ENCODE results near the gene OSGIN1.

OSGIN1 gene

DNA sequence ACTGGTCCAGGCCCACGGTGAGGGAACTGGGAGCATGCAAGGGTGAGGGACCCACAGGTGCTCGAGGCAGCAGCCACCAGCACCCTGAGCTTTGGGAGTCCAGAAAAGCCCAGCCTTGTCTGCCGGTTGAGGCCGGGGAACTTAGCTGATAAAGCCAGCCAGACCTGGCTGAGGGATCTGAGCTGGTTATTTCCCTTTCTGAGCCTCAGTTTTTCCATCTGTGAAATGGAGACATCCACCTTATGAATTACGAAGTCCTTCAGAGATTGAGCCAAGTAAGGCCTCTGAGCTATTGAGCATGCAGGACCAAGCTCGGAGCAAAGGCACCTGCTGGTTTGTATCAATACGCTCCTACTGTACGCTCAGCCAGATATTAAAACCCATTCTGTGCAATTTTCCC is 28.8 kb downstream of the OSGIN1 start:
- Histone ChIP-seq H3K9ac (ENCODE audit: low read depth, low read length) (no peak overlapping the region), H3K36me3 (ENCODE audit: insufficient read depth, low read depth, low read length) (no peaks in the 10 kb centered on the region), H3K27ac (ENCODE audit: low read length) (no peak overlapping the region), H3K4me3 (ENCODE audit: low read length) (no peak overlapping the region), H3K27me3 (ENCODE audit: insufficient read depth, low read length) (no peaks in the 10 kb centered on the region), H3K4me1 (ENCODE audit: insufficient read depth, low read length) (peaks cover 4% of the 10 kb centered on the region; the same call in 1 of the 2 replicates), H3K9me3 (ENCODE audit: insufficient read depth, low read depth, low read length) (peaks cover 17% of the 10 kb centered on the region)

DNA sequence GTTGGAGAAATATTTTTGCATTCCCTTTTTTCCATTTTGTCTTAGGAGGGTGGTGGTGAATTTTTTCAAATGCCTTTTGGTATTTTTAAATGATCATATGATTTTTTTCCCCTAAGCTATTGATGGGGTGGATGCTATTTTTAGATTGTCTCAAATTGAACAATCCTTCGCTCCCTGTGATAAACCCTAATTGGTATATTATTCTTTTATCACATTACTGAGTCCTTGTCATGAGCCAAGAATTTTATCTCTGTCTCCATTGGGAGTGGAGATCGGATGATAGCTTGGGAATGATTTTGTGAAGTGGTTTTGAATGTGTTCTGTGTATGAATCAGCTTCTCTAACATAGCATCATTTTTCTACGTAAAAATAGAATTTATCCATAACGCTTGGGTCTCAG is 30.5 kb downstream of the OSGIN1 start:
- no peak overlapping the region for H3K4me3 ChIP-seq (ENCODE audit: low read length)
- H3K9me3 ChIP-seq (ENCODE audit: insufficient read depth, low read depth, low read length): peaks cover 8% of the 10 kb centered on the region
- H3K27me3 ChIP-seq (ENCODE audit: insufficient read depth, low read length): no peaks in the 10 kb centered on the region
- peaks cover 4% of the 10 kb centered on the region; the same call in 1 of the 2 replicates for H3K4me1 ChIP-seq (ENCODE audit: insufficient read depth, low read length)
- H3K27ac ChIP-seq (ENCODE audit: low read length): no peak overlapping the region
- no peak overlapping the region for H3K9ac ChIP-seq (ENCODE audit: low read depth, low read length)
- H3K36me3 ChIP-seq (ENCODE audit: insufficient read depth, low read depth, low read length): no peaks in the 10 kb centered on the region

DNA sequence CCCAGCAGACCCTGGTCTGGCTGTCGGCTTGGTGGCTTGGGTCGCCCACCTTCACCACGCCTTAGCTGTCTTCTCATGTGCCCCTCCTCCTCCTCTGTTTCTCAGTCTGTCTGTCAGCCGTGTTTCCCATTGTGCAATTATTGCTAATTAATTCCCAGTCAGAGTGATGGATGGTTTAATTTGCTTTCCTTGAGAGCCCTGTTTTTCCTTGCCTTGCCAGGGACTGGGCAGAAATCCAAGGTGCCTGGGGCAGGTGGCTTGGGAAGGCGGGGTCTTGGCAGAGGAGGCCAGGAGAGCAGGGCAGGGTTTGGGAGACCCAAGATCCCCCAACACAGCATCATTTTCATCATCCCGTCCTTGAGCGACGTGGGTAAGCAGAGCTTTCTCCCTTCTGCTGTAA is 36.3 kb downstream of the OSGIN1 start:
- H3K36me3 ChIP-seq (ENCODE audit: insufficient read depth, low read depth, low read length): no peaks in the 10 kb centered on the region
- H3K9me3 ChIP-seq (ENCODE audit: insufficient read depth, low read depth, low read length): no peaks in the 10 kb centered on the region
- no peak overlapping the region for H3K9ac ChIP-seq (ENCODE audit: low read depth, low read length)
- no peak overlapping the region for H3K27ac ChIP-seq (ENCODE audit: low read length)
- no peaks in the 10 kb centered on the region for H3K4me1 ChIP-seq (ENCODE audit: insufficient read depth, low read length)
- H3K4me3 ChIP-seq (ENCODE audit: low read length): no peak overlapping the region
- no peaks in the 10 kb centered on the region for H3K27me3 ChIP-seq (ENCODE audit: insufficient read depth, low read length)

DNA sequence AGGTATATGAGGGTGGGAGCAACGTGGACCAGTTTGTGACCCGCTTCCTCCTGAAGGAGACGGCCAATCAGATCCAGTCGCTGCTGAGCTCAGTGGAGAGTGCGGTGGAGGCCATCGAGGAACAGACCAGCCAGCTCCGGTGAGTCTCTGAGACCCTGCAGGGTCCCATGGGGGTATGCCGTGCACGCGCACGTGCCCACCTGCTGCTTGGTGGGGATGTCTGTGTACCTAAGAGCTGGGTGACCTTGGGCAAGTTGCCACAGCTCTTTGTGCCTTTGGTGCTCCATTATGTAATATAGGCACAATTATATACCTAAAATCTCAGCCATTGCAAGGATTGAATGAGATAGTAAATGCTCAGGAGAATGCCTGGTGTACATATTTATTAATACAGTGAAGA is 37.5 kb downstream of the OSGIN1 start:
- H3K4me3 ChIP-seq (ENCODE audit: low read length): no peak overlapping the region
- no peaks in the 10 kb centered on the region for H3K27me3 ChIP-seq (ENCODE audit: insufficient read depth, low read length)
- H3K4me1 ChIP-seq (ENCODE audit: insufficient read depth, low read length): peaks cover 4% of the 10 kb centered on the region; the same call in 1 of the 2 replicates
- H3K9me3 ChIP-seq (ENCODE audit: insufficient read depth, low read depth, low read length): no peaks in the 10 kb centered on the region
- no peak overlapping the region for H3K9ac ChIP-seq (ENCODE audit: low read depth, low read length)
- no peaks in the 10 kb centered on the region for H3K36me3 ChIP-seq (ENCODE audit: insufficient read depth, low read depth, low read length)
- no peak overlapping the region for H3K27ac ChIP-seq (ENCODE audit: low read length)

DNA sequence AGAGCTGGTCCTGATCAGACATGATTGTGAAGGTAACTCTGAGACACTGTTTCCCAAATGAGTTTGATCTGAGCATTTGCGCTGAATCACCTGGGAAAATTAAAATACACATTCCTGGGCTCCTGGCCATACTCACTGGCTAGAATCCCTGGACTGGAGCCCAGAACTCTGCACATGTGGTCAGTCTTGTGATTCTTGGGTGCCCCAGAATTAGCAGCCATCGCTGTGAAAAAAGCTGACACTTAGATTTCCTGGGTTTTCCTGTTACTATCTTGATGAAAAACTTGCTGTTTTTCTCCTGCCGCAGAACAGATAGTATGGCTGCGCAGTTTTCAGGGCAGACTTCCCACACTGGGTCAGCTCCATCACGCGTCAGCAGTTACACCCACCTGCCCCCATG is 39.6 kb downstream of the OSGIN1 start:
- Histone ChIP-seq H3K9ac (ENCODE audit: low read depth, low read length) (no peak overlapping the region), H3K27me3 (ENCODE audit: insufficient read depth, low read length) (no peaks in the 10 kb centered on the region), H3K4me1 (ENCODE audit: insufficient read depth, low read length) (peaks cover 5% of the 10 kb centered on the region; the same call in 1 of the 2 replicates), H3K27ac (ENCODE audit: low read length) (no peak overlapping the region), H3K36me3 (ENCODE audit: insufficient read depth, low read depth, low read length) (no peaks in the 10 kb centered on the region), H3K4me3 (ENCODE audit: low read length) (no peak overlapping the region), H3K9me3 (ENCODE audit: insufficient read depth, low read depth, low read length) (no peaks in the 10 kb centered on the region)

DNA sequence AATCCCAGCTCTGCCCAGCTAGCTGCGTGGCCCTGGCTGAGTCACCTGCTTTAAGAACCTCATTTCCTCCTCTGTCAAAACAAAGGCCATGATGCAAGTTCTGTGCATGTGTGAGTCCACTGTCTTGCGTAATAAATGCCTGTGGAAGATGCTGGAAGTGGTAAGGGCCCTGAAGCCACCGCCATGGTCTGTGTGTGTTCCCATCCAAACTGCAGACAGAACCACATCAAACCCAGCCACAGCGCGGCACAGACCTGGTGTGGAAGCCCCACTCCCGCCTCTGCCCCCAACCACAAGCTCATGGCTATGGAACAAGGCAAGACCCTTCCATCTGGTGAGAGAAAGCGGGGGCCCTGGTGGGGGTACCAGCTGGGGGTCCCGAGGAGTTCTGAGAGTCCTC is 41.0 kb downstream of the OSGIN1 start:
- H3K9me3 ChIP-seq (ENCODE audit: insufficient read depth, low read depth, low read length): no peaks in the 10 kb centered on the region
- H3K4me3 ChIP-seq (ENCODE audit: low read length): no peak overlapping the region
- H3K9ac ChIP-seq (ENCODE audit: low read depth, low read length): no peak overlapping the region
- H3K27me3 ChIP-seq (ENCODE audit: insufficient read depth, low read length): no peaks in the 10 kb centered on the region
- peaks cover 5% of the 10 kb centered on the region; the same call in 1 of the 2 replicates for H3K4me1 ChIP-seq (ENCODE audit: insufficient read depth, low read length)
- H3K27ac ChIP-seq (ENCODE audit: low read length): no peak overlapping the region
- H3K36me3 ChIP-seq (ENCODE audit: insufficient read depth, low read depth, low read length): no peaks in the 10 kb centered on the region

DNA sequence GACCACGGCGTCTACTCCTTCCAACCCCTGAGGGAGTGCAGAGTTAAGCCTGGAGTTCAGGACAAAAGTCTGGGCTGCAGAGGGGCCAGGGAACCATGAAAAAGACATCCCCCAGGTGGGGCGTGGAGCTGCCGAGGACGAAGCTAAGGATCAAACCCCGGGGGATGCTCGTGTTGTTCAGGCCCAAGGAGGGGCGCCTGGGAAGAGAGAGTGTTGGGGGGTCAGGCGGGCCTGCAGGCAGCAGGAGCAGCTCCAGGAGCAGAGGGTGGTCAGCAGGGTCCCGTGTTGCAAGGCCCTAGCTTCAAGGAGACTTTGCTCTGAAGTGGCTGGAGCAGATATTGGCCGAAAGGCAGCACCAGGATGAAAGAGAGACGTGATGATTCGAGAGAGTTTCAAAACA is 41.7 kb downstream of the OSGIN1 start:
- no peaks in the 10 kb centered on the region for H3K9me3 ChIP-seq (ENCODE audit: insufficient read depth, low read depth, low read length)
- no peak overlapping the region for H3K27ac ChIP-seq (ENCODE audit: low read length)
- no peak overlapping the region for H3K9ac ChIP-seq (ENCODE audit: low read depth, low read length)
- H3K4me1 ChIP-seq (ENCODE audit: insufficient read depth, low read length): peaks cover 5% of the 10 kb centered on the region; the same call in 1 of the 2 replicates
- no peaks in the 10 kb centered on the region for H3K36me3 ChIP-seq (ENCODE audit: insufficient read depth, low read depth, low read length)
- H3K27me3 ChIP-seq (ENCODE audit: insufficient read depth, low read length): no peaks in the 10 kb centered on the region
- no peak overlapping the region for H3K4me3 ChIP-seq (ENCODE audit: low read length)

DNA sequence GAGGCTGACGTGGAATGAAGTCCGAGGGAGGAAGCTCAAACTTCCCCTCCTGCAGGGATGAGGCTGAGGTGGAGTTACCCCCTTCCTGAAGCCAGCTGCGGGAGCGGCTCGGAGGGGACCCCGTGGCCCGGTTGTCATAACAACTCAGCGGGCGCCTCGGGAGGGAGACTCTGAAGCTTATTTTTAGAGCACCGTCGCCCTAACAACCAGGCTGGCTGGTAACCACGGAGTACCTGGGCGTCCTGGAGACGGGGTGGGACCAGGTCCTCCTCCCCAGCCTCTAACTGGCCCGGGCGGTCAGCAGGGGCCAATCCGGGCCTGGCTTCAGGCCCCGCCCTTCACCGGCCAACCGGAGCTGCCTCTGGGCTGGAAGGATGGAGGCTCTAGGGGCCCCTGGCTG is 42.7 kb downstream of the OSGIN1 start:
- Histone ChIP-seq H3K4me1 (ENCODE audit: insufficient read depth, low read length) (peaks cover 5% of the 10 kb centered on the region; the same call in 1 of the 2 replicates), H3K9ac (ENCODE audit: low read depth, low read length) (no peak overlapping the region), H3K4me3 (ENCODE audit: low read length) (peak overlapping the region; percentile 27; the same call in 1 of the 2 replicates), H3K9me3 (ENCODE audit: insufficient read depth, low read depth, low read length) (no peaks in the 10 kb centered on the region), H3K27ac (ENCODE audit: low read length) (no peak overlapping the region), H3K27me3 (ENCODE audit: insufficient read depth, low read length) (no peaks in the 10 kb centered on the region), H3K36me3 (ENCODE audit: insufficient read depth, low read depth, low read length) (no peaks in the 10 kb centered on the region)

DNA sequence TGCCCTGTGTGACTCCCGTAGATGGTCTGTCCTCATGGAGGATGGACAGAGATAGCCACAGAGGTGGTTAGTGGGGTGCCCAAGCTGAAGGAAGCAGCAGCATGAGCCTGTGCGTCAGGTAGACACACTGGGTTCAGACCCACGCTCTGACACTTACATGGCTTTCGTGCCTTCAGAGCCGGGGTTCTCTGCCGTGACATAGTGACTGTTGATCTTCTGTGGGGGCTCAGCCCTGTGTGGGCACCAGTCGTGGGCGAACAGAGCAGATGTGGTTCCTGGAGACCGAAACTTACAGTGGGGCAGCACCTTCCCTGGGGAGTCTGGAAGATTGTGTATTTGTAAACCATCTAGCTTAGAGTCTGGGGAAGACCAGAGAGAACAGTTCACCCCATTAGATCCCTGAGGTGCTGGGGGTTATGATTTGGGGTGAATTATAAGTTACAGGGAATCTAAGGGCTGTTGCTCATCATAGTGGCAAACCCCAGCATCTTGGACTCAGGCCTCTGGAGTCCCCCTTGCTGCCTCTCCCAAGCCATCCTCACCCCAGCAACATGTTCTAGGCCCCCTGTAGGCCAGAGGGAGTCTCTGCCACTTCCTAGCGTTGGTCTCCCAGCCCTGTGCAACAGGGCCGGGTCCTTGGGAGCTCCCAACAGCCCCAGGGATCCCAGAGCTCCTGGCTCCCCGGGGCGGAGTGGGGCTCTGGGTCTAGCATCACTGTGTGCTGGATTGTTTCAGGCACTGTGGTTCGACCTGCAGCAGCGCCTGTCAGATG is 43.6 kb downstream of the OSGIN1 start:
- no peaks in the 10 kb centered on the region for H3K36me3 ChIP-seq (ENCODE audit: insufficient read depth, low read depth, low read length)
- H3K27me3 ChIP-seq (ENCODE audit: insufficient read depth, low read length): no peaks in the 10 kb centered on the region
- H3K4me1 ChIP-seq (ENCODE audit: insufficient read depth, low read length): peaks cover 5% of the 10 kb centered on the region; the same call in 1 of the 2 replicates
- no peak overlapping the region for H3K4me3 ChIP-seq (ENCODE audit: low read length)
- no peak overlapping the region; the same call in 1 of the 2 replicates for H3K9ac ChIP-seq (ENCODE audit: low read depth, low read length)
- no peak overlapping the region for H3K27ac ChIP-seq (ENCODE audit: low read length)
- no peaks in the 10 kb centered on the region for H3K9me3 ChIP-seq (ENCODE audit: insufficient read depth, low read depth, low read length)

DNA sequence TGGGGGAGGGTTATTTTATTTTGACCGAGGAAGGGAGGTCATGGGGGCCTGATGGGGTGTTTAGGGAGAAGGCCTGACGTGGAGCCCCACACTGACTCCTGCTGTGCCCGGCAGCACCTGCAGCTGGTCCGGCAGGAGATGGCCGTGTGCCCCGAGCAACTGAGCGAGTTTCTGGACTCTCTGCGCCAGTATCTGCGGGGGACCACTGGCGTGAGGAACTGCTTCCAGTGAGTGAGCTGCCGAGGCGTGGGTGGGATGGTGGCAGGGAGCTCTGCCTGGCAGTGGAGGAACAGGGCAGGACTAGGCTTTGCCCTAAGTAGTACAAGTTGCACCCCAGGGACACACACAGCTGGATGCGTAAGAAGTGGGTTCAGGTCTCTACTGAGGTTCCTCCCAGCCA is 45.1 kb downstream of the OSGIN1 start:
- Histone ChIP-seq H3K36me3 (ENCODE audit: insufficient read depth, low read depth, low read length) (no peaks in the 10 kb centered on the region), H3K27ac (ENCODE audit: low read length) (no peak overlapping the region), H3K9me3 (ENCODE audit: insufficient read depth, low read depth, low read length) (no peaks in the 10 kb centered on the region), H3K4me3 (ENCODE audit: low read length) (no peak overlapping the region), H3K27me3 (ENCODE audit: insufficient read depth, low read length) (no peaks in the 10 kb centered on the region), H3K9ac (ENCODE audit: low read depth, low read length) (no peak overlapping the region), H3K4me1 (ENCODE audit: insufficient read depth, low read length) (peaks cover 5% of the 10 kb centered on the region; the same call in 1 of the 2 replicates)

DNA sequence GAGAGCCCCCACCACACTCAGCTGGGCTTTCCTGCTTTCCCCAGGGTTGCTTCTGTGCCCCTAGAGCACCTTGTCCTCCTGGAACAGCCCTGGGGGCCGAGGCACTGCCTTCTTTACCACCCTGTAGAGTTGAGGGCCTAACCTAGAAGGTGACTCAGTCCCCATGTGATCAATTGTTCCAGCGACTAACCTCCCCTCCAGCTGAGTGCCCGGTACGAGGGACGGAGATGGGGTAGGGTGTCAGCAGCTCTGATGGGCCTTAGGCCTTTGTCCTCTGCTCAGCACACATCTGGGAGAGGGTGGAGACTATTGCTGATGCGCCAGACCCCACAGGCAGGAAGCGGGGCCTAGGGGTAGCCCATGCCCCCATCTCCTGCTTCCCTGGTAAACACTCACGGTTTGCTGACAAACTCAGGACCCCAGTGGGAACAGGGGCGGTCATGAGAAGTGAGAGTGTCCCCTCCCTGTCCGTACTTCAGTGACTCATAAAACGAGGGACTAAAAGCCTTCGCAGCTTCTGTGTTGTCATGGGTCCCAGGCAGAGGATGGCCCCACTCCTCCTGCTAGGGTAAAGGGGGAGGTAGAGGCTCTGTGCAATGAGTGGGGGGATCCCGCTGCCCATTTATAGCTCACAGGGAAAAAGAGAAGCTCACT is 48.1 kb downstream of the OSGIN1 start:
- no peaks in the 10 kb centered on the region for H3K4me1 ChIP-seq (ENCODE audit: insufficient read depth, low read length)
- no peaks in the 10 kb centered on the region for H3K27me3 ChIP-seq (ENCODE audit: insufficient read depth, low read length)

DNA sequence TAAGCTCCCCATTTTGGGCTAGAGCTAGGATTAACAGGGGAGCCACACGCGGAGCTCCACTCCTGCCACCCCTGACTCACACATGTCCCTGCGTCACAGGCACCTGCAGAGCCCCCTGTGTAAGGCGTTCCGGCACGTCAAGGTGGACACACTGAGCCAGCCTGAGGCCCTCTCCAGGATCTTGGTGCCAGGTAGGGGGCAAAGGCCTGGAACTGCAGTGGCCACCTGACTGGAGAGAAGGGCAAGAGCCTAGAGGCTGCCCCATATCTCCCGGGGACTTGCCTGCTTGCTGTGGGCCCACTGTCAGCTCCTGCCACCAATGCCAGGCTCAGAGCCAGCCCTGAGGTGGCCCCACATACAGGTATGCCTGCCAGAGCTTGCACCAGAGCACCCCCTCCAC is 48.7 kb downstream of the OSGIN1 start:
- Histone ChIP-seq H3K9ac (ENCODE audit: low read depth, low read length) (no peak overlapping the region), H3K27ac (ENCODE audit: low read length) (no peak overlapping the region)

More for the DNA sequence above, 48.1 kb downstream of the OSGIN1 start:
- Histone ChIP-seq H3K36me3 (ENCODE audit: insufficient read depth, low read depth, low read length) (no peaks in the 10 kb centered on the region), H3K4me3 (ENCODE audit: low read length) (no peak overlapping the region), H3K9ac (ENCODE audit: low read depth, low read length) (no peak overlapping the region), H3K9me3 (ENCODE audit: insufficient read depth, low read depth, low read length) (no peaks in the 10 kb centered on the region), H3K27ac (ENCODE audit: low read length) (no peak overlapping the region)

More for the DNA sequence above, 48.7 kb downstream of the OSGIN1 start:
- Histone ChIP-seq H3K4me1 (ENCODE audit: insufficient read depth, low read length) (no peaks in the 10 kb centered on the region), H3K9me3 (ENCODE audit: insufficient read depth, low read depth, low read length) (no peaks in the 10 kb centered on the region), H3K4me3 (ENCODE audit: low read length) (no peak overlapping the region), H3K36me3 (ENCODE audit: insufficient read depth, low read depth, low read length) (no peaks in the 10 kb centered on the region), H3K27me3 (ENCODE audit: insufficient read depth, low read length) (no peaks in the 10 kb centered on the region)
